Stomach smooth muscle (tissue), 2 donors: ENCODE data around the gene PTCH1.

Experiments
- H3K27ac ChIP-seq: one replicate; pipeline ENCODE4 v1.7.0; 2013; ENCODE audit warnings: mild to moderate bottlenecking, low read length, inconsistent platforms
- H3K27me3 ChIP-seq, 2 donors: one replicate each; pipeline ENCODE4 v1.7.0; 2013; ENCODE audit warnings: low read length in 2 of 2; ENCODE audit not compliant: insufficient read depth in 2 of 2, control insufficient read depth in 1 of 2
- H3K36me3 ChIP-seq, 2 donors: one replicate each; pipeline ENCODE4 v1.7.0; 2013; ENCODE audit warnings: low read length in 2 of 2; ENCODE audit not compliant: control insufficient read depth in 2 of 2, insufficient read depth in 2 of 2
- H3K4me1 ChIP-seq: one replicate; pipeline ENCODE4 v1.7.0; 2013; ENCODE audit warnings: low read length; ENCODE audit not compliant: control insufficient read depth, insufficient read depth
- H3K4me3 ChIP-seq, 2 donors: one replicate each; pipeline ENCODE4 v1.7.0; 2013; ENCODE audit warnings: low read length in 2 of 2
- H3K9ac ChIP-seq, 2 donors: one replicate each; pipeline ENCODE4 v1.7.0; 2013; ENCODE audit warnings: low read length in 2 of 2, mild to moderate bottlenecking in 1 of 2
- H3K9me3 ChIP-seq, 2 donors: one replicate each; pipeline ENCODE4 v1.7.0; 2013; ENCODE audit warnings: low read length in 2 of 2; ENCODE audit not compliant: control insufficient read depth in 2 of 2
- donor health status: healthy.
- donor health status: Pancreatic carcinoma.

Gene PTCH1

DNA sequence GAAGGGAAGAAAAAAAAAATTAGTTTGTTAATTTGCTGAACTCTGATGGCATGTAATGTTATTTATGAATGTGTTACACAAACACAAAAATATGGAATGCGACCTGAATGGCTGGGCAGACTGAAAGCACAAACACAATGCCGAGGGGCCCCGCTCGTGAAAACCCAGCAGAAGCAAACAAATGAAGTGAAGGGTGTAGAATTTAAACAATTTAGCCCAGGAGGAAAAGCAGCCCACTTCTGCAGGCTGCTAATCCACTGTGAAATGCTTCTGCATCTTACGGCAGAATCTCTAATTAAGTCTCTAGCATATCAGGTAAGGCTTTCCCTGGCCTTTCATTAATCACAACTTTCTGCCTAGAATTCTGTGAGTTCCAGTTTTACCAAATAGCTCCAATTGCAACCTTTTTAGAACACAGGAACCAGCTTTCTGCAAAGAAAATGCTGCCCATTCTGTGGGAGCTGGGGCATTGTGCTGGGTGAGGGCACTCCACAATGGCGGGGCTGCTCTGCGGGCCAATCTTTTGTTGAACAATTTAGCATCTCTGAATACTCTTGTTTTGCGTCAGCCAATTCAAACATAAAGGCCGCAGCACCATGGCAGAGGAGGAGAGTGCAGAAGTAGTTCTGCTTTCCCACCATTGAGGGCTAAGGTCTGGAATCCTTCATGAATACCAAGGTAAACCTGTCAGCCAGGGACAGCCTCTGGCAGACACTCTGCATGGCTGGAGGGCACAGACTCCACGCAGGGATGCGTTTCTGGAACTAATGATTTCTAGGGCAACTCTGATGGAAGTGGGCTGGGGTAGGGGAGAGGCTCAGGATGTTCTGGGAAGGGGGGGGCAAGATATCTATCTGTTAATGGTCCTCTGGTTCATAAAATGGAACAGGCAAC lies 66.4 kb downstream of the PTCH1 start:
- H3K4me1 ChIP-seq = peaks cover 37% of the 10 kb centered on the region
- peaks cover 8 to 38% of the 10 kb centered on the region in 2 donors for H3K36me3 ChIP-seq
- no peaks in the 10 kb centered on the region for H3K9me3 ChIP-seq
- H3K4me3 ChIP-seq = no peak overlapping the region
- H3K9ac ChIP-seq = no peak overlapping the region
- H3K27me3 ChIP-seq = no peaks in the 10 kb centered on the region
- H3K27ac ChIP-seq = peak overlapping the region; percentile 18

GRCh38 chr9:95449016-95449415 lies 67.8 kb downstream of the PTCH1 start:
- H3K9ac ChIP-seq = no peak overlapping the region
- no peaks in the 10 kb centered on the region for H3K27me3 ChIP-seq
- H3K9me3 ChIP-seq = no peaks in the 10 kb centered on the region
- peaks cover 10 to 38% of the 10 kb centered on the region in 2 donors for H3K36me3 ChIP-seq
- peaks cover 37% of the 10 kb centered on the region for H3K4me1 ChIP-seq
- H3K27ac ChIP-seq = no peak overlapping the region
- H3K4me3 ChIP-seq = no peak overlapping the region

GRCh38 chr9:95447660-95448420 lies 68.9 kb downstream of the PTCH1 start:
- Histone ChIP-seq H3K27ac (peak overlapping the region; percentile 37), H3K4me1 (peaks cover 37% of the 10 kb centered on the region), H3K9ac (peak overlapping the region in 1 of 2 donors; percentile 21), H3K4me3 (peak overlapping the region in 1 of 2 donors; percentile 22), H3K36me3 (peaks cover 10 to 29% of the 10 kb centered on the region in 2 donors), H3K27me3 (no peaks in the 10 kb centered on the region), H3K9me3 (no peaks in the 10 kb centered on the region)

DNA sequence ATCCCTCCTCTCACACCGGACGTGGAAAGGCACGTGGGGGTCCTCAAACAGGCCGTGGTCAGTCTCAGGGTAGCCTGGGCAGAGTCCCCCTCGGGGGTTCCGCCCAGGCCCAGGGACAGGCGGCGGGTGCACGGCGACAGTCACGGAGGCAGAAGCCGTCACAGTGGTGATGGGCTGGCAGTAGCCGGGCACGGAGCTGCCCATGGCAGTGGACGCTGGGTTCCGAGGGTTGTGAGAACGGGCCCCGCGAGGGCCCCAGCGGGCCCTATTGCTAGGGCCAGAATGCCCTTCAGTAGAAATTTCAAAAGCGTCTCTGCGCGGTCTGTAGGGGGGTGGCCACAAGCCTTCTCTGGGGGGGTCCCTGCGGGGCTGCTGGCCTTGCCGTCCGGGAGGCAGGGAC lies 69.8 kb downstream of the PTCH1 start:
- H3K4me3 ChIP-seq = no peak overlapping the region
- no peaks in the 10 kb centered on the region for H3K9me3 ChIP-seq
- H3K27me3 ChIP-seq = no peaks in the 10 kb centered on the region
- peaks cover 37% of the 10 kb centered on the region for H3K4me1 ChIP-seq
- H3K9ac ChIP-seq = no peak overlapping the region
- no peak overlapping the region for H3K27ac ChIP-seq
- H3K36me3 ChIP-seq = peaks cover 10 to 26% of the 10 kb centered on the region in 2 donors

GRCh38 chr9:95446259-95446658 lies 70.5 kb downstream of the PTCH1 start:
- Histone ChIP-seq H3K9ac (no peak overlapping the region), H3K36me3 (peaks cover 10 to 24% of the 10 kb centered on the region in 2 donors)

GRCh38 chr9:95444160-95444559 lies 72.6 kb downstream of the PTCH1 start:
- Histone ChIP-seq H3K4me3 (no peak overlapping the region), H3K9me3 (no peaks in the 10 kb centered on the region), H3K4me1 (peaks cover 17% of the 10 kb centered on the region), H3K27me3 (no peaks in the 10 kb centered on the region), H3K27ac (no peak overlapping the region), H3K36me3 (peaks cover 10 to 18% of the 10 kb centered on the region in 2 donors), H3K9ac (no peak overlapping the region)

More at GRCh38 chr9:95446259-95446658, 70.5 kb downstream of the PTCH1 start:
- no peak overlapping the region for H3K4me3 ChIP-seq
- no peaks in the 10 kb centered on the region for H3K9me3 ChIP-seq
- no peak overlapping the region for H3K27ac ChIP-seq
- H3K4me1 ChIP-seq = peaks cover 35% of the 10 kb centered on the region
- H3K27me3 ChIP-seq = no peaks in the 10 kb centered on the region

DNA sequence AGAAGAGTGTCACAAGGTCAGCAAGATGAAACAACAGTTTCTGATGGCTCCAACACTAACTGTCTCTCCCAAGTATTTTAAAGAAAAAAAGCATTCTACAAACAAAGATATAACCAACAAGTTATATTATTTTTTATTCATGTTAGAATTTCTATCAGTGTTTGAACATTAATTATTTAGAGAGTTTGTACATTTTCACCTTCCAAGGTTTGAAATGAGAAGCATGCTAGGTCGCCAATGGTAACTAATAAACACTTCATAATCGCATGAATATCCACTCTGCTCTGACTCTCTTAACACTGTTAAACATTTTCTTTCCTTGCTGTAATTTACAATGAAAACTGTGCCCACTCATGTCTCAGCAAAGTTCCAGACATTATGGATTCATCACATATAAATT lies 73.5 kb downstream of the PTCH1 start:
- H3K27me3 ChIP-seq = no peaks in the 10 kb centered on the region
- no peaks in the 10 kb centered on the region for H3K9me3 ChIP-seq
- no peak overlapping the region for H3K9ac ChIP-seq
- no peak overlapping the region for H3K4me3 ChIP-seq
- peaks cover 10 to 14% of the 10 kb centered on the region in 2 donors for H3K36me3 ChIP-seq
- peaks cover 12% of the 10 kb centered on the region for H3K4me1 ChIP-seq
- H3K27ac ChIP-seq = no peak overlapping the region

- no peaks in the 10 kb centered on the region for H3K27me3 ChIP-seq
- H3K27ac ChIP-seq = no peak overlapping the region
- H3K4me3 ChIP-seq = no peak overlapping the region
- no peaks in the 10 kb centered on the region for H3K9me3 ChIP-seq
- peaks cover 3 to 7% of the 10 kb centered on the region in 2 donors for H3K36me3 ChIP-seq
- no peaks in the 10 kb centered on the region for H3K4me1 ChIP-seq
- no peak overlapping the region for H3K9ac ChIP-seq
Measured at GRCh38 chr9:95441081-95441480, 75.7 kb downstream of the PTCH1 start.

DNA sequence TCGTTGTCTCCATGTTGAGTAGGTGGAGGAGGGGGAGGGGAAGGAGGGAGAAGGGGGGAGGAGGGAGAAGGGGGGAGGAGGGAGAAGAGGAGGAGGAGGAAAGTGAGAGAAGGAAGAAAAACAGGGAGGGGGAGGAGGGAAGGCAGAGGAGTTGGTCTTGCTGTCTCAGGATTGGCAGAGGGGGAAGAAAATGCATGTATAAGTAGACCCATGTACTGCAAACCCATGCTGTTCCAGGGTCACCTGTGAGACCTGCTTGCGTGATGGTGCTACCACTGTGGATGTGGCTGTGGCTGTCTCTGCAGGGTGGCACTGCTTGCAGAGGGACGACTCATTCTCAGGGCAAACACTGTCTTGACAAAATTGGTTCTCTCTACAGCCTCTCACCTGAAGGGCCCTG lies 76.3 kb downstream of the PTCH1 start:
- Histone ChIP-seq H3K9ac (no peak overlapping the region), H3K4me3 (no peak overlapping the region), H3K9me3 (no peaks in the 10 kb centered on the region), H3K27me3 (no peaks in the 10 kb centered on the region), H3K27ac (no peak overlapping the region), H3K36me3 (peaks cover 3 to 4% of the 10 kb centered on the region in 2 donors), H3K4me1 (no peaks in the 10 kb centered on the region)

GRCh38 chr9:95438561-95439357 lies 78.0 kb downstream of the PTCH1 start:
- Histone ChIP-seq H3K27me3 (no peaks in the 10 kb centered on the region), H3K4me1 (no peaks in the 10 kb centered on the region), H3K9ac (no peak overlapping the region), H3K4me3 (no peak overlapping the region), H3K27ac (no peak overlapping the region), H3K9me3 (no peaks in the 10 kb centered on the region), H3K36me3 (no peaks in the 10 kb centered on the region)
